Activated CD8-positive, alpha-beta memory T cell treated with anti-CD3 and anti-CD28 coated beads for 36 hours (primary cell): ENCODE results near the gene TSKU. TPM values are rescaled to one million over a fixed set of nuclear protein-coding genes. Genes with fewer than 3 reads are reported as not detected.
"Not testable (repeated sequence)": the region's sequence is repeated elsewhere in the genome, so short reads cannot be mapped to it uniquely, and the experiment has no call there.

ENCODE experiments used
- CTCF ChIA-PET: fragments of 350-600 bp; sonication (Branson Sonifier 250); formaldehyde crosslinking; loops from one replicate; lab custom pipeline; 2021; ENCODE audit warnings: antibody characterized with exemption; lab: Charles Lee
- POLR2A ChIA-PET: fragments of 350-600 bp; sonication (Branson Sonifier 250); formaldehyde crosslinking; loops from one replicate; lab custom pipeline; 2021; ENCODE audit warnings: antibody characterized with exemption; lab: Charles Lee
- total RNA-seq, 2 experiments: library from RNA; stranded (reverse); gene quantifications; one replicate each; pipeline ENCODE4 v1.2.3, GENCODE V29; 2021

Gene TSKU
- total RNA-seq, 2 experiments from 2014 or later, result 1.4 to 1.5 TPM

DNA sequence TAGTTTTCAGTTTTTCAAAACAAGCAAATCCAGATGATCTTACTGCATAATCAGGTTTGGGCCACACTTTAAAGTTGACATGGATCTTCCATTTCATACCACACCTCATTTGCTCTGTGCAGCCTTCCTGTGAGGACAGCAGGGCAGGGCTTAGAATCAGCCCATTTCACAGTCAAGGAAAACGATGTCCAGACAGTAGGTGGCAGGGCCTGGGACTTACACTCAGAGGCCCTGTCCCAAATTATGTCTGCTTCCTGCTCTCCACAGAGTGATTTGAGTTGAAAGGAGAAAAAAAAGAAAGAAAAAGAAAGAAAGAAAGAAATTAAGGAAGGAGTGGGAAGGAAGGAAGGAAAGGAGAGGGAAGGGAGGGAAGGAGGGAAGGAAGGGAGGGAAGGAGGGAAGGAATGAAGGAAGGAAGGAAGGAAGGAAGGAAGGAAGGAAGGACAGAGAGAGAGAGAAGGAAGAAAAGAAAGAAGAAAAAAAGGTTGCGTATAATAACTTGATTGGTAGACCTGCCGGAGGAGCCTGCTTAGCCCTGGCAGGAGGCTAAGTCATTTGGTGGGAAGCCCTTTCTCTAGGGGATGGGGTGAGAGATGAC, 23.6 kb downstream of the TSKU start:
- ChIA-PET POLR2A (no interaction called here), CTCF (interaction anchor here (3.2 to 5.6 kb wide), 2 partner anchors 112 kb away, joined by 16 to 31 read pairs; no protein-coding TSS in a partner anchor)

DNA sequence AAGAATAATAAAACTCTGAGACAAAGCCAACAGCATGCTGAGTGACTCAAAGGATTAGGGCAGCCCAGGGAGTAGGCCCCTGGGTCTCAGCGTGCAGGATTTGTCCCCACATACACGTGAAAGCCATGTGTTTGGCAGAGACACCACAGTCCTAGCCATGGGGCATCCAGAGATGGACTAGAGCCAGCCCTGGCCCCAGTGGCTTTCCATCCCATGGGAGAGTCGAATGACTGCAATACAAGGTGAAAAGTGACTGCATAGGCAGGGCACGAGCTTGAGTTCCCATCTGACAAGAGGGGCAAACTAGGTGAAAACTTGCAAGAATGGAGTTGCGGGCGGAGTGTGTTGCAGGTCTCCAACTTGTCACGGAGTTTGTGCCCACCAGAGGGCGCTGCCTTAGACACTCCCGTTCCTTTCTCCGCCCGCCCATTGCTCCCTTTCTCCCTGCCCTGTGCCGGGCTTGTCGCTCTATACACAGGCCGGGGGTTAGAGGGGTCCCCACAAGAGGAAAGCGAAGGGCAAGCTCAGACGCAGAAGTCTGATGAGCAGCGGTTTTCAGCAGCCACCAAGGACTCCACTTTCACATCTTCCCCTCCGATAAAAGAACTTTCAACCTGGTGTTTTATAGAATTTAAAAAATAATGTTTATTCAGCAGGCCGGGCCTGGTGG, 24.2 kb downstream of the TSKU start:
- CTCF ChIA-PET, result interaction anchor here (1.2 to 5.6 kb wide), 2 partner anchors 28 to 112 kb away, joined by 3 to 31 read pairs; no protein-coding TSS in a partner anchor
- POLR2A ChIA-PET, result no interaction called here

DNA sequence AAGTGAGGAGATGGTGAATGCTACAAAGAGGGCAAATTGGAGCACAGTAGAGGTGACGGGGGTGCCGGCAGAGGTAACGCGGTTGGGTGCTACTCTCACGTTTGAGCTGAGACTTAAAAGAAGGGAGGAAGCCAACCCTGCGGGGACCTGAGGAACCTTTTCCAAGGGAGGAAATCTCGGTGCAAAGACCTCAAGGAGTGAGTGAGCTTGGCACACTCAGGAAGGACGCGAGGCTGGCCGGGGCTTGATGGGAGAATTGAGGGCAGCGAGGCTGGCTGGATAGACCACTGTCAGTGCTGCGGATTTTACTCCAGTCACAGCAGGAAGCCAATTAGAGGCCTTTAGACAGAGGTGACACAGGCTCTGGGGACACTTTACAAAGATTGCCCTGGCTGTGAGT, 25.0 kb downstream of the TSKU start:
- POLR2A ChIA-PET, result no interaction called here
- CTCF ChIA-PET, result interaction anchor here (0.9 to 5.6 kb wide), 4 partner anchors 29 to 111 kb away, joined by 3 to 31 read pairs (median 4); no protein-coding TSS in a partner anchor

DNA sequence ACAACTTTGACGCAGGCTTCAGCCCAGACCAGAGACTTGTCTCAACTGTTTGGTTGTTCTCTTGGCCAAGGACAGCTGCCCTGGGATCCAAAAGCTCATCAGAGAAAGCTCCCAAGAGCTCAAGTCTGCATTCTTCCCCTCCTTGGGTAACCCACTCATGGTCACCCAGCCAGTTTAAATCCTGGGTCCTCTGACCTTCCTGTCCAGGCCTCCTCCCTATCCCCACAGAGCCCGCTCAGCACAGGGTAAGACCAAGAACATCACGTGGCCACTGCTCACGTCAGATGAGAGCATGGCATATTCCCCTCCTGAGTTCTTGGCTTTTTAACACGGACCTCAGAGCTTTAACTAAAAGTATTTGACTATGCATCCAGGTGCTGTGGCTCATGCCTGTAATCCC, 25.8 kb downstream of the TSKU start:
- CTCF ChIA-PET, result interaction anchor here (0.5 to 5.6 kb wide), 6 partner anchors 9 to 110 kb away, joined by 3 to 31 read pairs (median 4); partner anchors contain the start of gene ACER3
- POLR2A ChIA-PET, result interaction anchor here (0.7 kb wide), 1 partner anchor 771 kb away, joined by 3 read pairs; no protein-coding TSS in a partner anchor

DNA sequence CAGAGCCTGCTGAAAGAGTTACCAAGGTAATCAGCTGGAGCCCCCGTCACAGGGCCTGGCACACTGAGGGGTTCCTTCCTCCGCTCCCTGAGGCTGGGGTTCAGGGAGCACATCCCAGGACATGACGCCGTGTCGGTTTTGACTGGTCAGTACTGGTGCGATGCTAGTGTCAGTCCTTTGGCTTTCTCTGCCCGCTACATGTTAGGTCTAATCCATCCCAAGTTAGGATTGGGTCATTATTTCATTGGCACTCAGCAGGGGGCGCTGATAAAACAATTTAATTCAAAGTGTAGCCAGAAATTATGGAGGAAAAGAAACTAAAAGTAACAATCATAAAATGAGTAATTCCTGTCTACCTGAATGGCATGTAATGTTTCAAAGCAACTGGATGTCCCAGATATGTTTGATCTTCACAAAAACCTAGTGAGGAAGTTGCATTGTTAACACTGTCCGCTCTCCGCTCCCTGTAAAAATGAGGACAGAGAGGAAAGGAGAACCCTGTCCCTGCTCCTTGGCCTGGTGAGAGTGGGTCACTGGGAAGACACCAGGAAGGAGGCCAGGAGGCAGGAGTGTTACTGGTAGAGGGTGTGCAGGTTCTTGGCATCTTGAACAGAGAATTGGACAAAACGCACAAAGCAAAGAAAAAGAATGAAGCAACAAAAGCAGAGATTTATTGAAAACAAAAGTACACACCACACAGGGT, 27.1 kb downstream of the TSKU start:
- CTCF ChIA-PET, result interaction anchor here (1.4 to 5.6 kb wide), 2 partner anchors 51 to 109 kb away, joined by 5 to 31 read pairs; partner anchors contain the start of gene ACER3
- POLR2A ChIA-PET, result no interaction called here

DNA sequence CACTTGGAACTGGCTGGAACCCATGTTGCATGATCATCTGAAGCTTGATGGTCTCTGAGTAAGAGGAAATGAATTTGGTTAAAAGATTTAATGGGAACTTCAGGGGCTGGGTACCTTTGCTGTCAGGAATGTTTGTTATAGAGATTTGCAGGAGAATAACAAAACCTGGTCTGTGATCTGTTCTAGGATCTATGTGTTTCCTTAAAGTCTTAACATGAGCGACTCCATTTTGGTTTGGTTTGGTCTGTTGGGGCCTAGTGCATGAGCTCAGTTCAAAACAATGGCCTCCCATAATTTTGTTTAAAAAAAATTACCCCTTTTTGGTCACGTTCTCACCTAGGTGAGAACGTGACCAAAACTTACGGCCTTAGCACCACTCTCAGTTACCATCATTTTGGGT, 28.1 kb downstream of the TSKU start:
- CTCF ChIA-PET, result interaction anchor here (0.7 to 5.6 kb wide), 2 partner anchors 108 to 1075 kb away, joined by 4 to 31 read pairs; no protein-coding TSS in a partner anchor
- POLR2A ChIA-PET, result no interaction called here

DNA sequence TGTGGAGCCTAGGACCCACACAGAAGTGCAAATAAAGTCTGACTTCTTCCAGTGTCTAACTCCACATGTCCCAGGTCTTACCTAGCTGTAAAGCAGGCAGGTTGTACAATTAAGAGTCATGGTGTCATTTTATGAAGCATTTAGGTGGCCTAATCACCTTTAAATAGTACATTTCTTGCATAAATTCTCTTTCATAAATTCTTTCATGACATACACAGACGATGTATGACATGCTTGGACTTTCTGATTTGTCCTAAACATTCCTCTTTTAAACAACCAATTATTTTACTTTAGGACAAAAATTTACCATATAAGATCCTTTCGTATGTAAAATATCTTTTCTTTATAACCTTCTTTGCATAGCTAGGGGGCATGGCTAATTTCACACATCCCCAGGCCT, 31.3 kb downstream of the TSKU start:
- POLR2A ChIA-PET, result no interaction called here
- CTCF ChIA-PET, result no interaction called here

DNA sequence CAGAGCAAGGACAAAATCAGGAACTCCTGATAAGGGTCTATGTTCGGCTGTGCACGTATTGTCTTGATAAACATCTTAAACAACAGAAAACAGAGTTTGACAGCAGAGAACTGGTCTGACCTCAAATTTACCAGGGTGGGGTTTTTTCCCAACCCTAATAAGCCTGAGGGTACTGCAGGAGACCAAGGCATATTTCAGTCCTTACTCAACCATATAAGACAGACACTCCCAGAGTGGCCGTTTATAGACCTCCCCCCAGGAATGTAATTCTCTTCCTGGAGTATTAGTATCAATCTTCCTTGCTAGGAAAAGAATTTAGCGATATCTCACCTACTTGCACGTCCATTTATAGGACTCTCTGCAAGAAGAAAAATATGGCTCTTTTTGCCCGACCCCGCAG, 32.5 kb downstream of the TSKU start:
- POLR2A ChIA-PET, CTCF ChIA-PET: not testable (repeated sequence)

DNA sequence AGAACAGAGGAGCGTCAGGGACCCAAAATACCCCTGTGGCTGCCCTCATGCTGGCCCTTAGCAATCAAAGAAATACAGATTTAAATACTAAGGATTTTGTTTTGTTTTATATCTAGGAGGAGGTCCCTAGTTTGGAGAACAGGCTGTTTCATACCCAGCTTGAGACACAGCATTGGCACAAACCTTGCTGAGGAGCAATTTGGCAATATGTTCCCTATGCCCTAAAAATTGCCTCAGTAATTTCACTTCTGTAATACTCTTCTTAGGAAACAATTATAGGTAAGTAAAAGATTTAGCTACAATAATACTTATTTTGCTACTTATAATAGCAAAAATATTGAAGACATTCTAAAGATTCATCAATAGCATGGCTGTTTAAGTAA, 37.0 kb downstream of the TSKU start:
- CTCF ChIA-PET, result no interaction called here
- POLR2A ChIA-PET, result no interaction called here

DNA sequence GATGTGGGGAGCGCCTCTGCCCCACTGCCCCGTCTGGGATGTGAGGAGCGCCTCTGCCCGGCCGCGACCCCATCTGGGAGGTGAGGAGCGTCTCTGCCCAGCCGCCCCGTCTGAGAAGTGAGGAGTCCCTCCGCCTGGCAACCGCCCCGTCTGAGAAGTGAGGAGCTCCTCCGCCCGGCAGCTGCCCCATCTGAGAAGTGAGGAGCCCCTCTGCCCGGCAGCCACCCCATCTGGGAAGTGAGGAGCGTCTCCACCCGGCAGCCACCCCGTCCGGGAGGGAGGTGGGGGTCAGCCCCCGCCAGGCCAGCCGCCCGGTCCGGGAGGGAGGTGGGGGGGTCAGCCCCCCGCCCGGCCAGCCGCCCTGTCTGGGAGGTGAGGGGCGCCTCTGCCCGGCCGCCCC, 38.2 kb downstream of the TSKU start:
- CTCF ChIA-PET, POLR2A ChIA-PET: not testable (repeated sequence)

DNA sequence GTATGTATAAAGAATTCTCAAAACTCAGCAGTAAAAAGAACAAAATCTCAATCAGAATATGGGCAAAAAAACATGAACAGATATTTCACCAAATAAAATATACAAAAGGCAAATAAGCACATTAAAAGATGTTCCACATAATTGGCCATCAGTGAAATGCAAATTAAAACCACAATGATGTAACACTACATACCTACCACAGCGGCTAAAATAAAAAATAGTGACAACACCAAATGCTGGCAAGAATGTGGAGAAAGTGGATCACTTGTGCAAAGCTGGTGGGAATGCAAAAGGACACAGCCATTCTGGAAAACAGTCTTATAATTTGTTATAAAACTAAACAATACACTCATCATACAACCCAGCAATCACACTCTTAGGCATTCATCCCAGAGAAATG, 39.2 kb downstream of the TSKU start:
- CTCF ChIA-PET, result no interaction called here
- POLR2A ChIA-PET, result interaction anchor here (0.6 kb wide), 1 partner anchor 1955 kb away, joined by 3 read pairs; no protein-coding TSS in a partner anchor

DNA sequence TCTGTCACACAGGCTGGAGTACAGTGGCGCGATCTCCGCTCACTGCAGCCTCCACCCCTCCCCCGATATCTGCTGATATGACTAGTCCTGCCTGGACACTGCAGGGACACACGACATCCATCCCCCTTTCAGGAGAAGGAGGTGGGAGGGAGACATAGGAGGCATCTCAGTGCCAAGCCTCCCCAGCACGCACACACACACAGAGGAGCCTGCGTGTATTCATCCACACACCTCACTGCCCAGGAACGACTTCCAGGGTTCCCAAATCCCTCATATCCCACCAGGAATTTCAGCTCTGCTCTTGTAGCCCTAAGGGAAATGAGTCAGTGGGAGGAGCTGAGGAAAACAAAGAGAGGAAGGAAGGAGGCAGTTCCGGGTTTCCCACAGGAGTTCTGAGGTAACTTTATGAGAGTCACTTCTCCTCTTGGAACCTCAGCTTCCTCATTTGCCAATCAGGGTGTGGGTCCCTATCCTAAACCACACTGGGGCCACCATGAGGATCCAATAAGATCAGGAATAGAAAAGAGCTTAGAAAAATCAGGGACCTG, 40.4 kb downstream of the TSKU start:
- CTCF ChIA-PET, result no interaction called here
- POLR2A ChIA-PET, result no interaction called here

DNA sequence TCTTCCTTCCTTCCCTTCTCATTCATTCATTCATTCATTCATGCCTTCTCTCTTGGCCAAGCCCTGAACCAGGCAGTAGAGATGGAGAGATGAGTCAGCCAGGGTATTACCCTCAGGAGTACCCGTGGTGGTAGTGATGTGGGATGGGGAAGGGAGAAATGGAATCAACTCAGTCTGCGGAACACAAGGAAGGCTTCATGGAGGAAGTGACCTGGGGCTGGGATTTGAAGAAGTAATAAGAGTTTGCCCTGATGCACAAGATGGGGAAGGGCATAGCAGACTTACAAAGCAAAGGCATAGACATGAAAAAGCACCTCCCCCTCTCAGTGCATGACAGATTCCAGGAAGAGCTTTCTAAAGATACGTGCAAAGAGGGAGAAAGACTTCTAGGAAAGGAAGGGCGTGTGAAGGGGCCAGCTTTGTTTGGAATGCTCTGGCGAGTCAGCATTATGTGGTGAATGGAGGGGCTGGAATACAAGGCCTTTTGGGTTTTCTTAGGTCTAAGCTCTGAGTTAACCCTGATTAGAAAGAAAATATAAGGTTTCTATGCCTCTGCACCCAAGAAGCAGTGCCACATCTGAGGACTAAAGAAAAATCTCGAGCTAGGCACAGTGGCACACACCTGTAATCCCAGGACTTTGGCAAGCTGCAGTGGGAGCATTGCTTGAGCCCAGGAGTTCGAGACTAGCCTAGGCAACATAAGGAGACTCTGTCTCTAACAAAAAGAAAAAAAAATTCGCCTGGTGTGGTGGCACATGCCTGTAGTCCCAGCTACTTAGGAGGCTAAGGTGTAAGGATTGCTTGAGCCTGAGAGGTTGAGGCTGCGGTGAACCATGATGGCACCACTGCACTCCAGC, 41.2 kb downstream of the TSKU start:
- ChIA-PET CTCF (no interaction called here), POLR2A (no interaction called here)

DNA sequence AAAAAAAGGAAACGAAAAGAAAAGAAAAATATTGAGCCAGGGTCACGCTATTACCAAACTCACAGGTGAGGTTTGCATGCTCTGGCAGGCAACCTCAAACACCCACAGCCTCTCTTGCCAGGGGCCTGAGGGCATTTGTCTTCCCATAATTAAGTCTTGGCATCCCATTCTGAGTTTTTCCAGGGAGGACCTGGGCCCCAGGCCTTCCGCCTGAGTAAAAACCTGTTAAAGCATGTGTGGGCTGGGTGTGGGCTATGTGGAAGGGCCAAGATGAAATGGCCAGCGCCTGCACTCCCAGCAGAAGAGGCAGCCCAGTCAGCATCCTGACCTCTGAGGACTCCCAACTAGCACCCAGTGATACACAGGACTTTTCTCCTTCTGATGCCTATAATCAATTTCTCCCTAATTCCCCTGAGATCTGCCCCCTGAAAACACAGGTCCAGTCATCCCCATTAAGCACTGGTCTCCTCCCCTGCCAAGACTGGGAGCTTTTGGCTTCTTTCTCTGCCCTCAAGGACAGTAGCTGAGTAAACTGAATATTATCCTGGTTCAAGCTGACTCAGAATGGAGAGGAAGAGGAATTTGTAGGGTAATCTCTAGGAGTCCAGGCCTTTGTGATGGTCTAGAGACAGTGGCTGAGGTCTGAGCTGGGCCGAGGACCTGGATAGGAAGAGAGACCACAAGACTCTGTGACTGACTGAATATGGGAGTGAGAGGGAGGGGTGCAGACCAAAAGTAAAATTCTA, 42.0 kb downstream of the TSKU start:
- ChIA-PET CTCF (no interaction called here), POLR2A (no interaction called here)

DNA sequence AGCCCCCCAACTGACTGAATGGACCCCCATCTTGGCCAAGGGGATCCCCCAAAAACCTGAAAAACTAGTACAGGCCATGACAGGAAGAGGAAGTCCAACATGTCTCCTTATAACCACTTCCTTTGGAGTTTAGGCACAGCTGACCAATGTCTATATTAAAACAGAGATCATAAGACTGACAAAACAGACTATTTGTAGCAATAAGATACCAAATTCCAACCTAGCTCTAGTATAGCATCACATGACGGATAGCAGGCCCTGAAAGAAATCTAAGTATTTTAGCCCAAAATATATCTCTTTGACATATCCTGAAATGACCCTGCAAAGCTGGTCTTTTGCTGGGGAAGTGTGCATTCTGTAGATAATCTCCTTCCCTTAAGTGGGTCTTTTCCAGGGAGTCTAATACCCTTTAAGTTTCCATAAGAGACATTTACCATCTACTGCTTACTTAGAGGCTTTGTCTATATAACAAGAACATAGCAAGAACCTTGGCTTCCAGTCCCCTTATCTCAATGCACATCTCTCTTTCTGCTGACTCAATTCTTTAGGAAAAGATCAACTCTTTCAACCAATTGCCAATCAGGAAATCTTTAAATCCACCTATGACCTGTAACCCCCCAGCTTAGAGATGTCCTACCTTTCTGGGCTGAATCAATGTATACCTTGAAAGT, 42.7 kb downstream of the TSKU start:
- POLR2A ChIA-PET, result no interaction called here
- CTCF ChIA-PET, result no interaction called here

DNA sequence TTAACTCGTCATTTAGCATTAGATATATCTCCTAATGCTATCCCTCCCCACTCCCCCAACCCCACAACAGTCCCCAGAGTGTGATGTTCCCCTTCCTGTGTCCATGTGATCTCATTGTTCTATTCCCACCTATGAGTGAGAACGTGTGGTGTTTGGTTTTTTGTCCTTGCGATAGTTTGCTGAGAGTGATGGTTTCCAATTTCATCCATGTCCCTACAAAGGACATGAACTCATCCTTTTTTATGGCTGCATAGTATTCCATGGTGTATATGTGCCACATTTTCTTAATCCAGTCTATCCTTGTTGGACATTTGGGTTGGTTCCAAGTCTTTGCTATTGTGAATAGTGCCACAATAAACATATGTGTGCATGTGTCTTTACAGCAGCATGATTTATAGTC, 43.4 kb downstream of the TSKU start:
- CTCF ChIA-PET, result not testable (repeated sequence)

DNA sequence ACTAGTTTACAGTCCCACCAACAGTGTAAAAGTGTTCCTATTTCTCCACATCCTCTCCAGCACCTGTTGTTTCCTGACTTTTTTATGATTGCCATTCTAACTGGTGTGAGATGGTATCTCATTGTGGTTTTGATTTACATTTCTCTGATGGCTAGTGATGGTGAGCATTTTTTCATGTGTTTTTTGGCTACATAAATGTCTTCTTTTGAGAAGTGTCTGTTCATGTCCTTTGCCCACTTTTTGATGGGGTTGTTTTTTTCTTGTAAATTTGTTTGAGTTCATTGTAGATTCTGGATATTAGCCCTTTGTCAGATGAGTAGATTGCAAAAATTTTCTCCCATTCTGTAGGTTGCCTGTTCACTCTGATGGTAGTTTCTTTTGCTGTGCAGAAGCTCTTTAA, 43.8 kb downstream of the TSKU start:
- POLR2A ChIA-PET, CTCF ChIA-PET: not testable (repeated sequence)

More for the DNA sequence above, 43.4 kb downstream of the TSKU start:
- POLR2A ChIA-PET, result not testable (repeated sequence)
